ENCODE results near the gene COA5.

GRCh38 chr2:98585386-98585785 lies 22.9 kb downstream of the COA5 start:
- no peak for TF ChIP-seq CTCF (IDR thresholded peaks at IDR 0.05; ENCODE audit: low read depth, low read length)
- no peak for TF ChIP-seq POLR2A (IDR thresholded peaks at IDR 0.05; ENCODE audit: extremely low read depth, insufficient read length)
- TF ChIP-seq, protein P1, sequence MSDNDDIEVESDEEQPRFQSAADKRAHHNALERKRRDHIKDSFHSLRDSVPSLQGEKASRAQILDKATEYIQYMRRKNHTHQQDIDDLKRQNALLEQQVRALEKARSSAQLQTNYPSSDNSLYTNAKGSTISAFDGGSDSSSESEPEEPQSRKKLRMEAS (IDR thresholded peaks at IDR 0.05; ENCODE audit: low read depth, low read length): no peak
